KBM-7 (cell line): ENCODE data around the gene LATS2.
"Not testable (repeated sequence)": the region's sequence is repeated elsewhere in the genome, so short reads cannot be mapped to it uniquely, and the experiment has no call there.

Experiments
- DNase-seq: peaks from one replicate; pipeline ENCODE4 v3.0.0-alpha.2; 2015
- in situ Hi-C: fragments of 300-500 bp; cut with MboI; formaldehyde crosslinking; loops from 2 replicates; pipeline ENCODE4 v1.14.3; 2020; ENCODE audit warnings: low sequenced_read_pairs, low pct_unique_long_range_greater_than_20kb, mixed read lengths

LATS2 gene

GRCh38 chr13:20942938-20943559 lies 118.3 kb downstream of the LATS2 start:
- in situ Hi-C loops: no loop called here
- no peak for DNase-seq

GRCh38 chr13:20940511-20940910 lies 120.9 kb downstream of the LATS2 start:
- in situ Hi-C loops, DNase-seq: not testable (repeated sequence)

- no peak for DNase-seq
- in situ Hi-C loops: no loop called here
These were observed 121.3 kb downstream of the LATS2 start for GRCh38 chr13:20940083-20940482.

- DNase-seq: no peak
- in situ Hi-C loops: no loop called here
These were observed 121.7 kb downstream of the LATS2 start for GRCh38 chr13:20939662-20940061.

- in situ Hi-C loops: no loop called here
These were observed 123.1 kb downstream of the LATS2 start for GRCh38 chr13:20938302-20938701.

GRCh38 chr13:20927596-20928257 lies 133.7 kb downstream of the LATS2 start:
- DNase-seq: peak; percentile 21
- in situ Hi-C loops: no loop called here

More at GRCh38 chr13:20938302-20938701, 123.1 kb downstream of the LATS2 start:
- no peak for DNase-seq

- in situ Hi-C loops: not testable (repeated sequence)
These were observed 136.0 kb downstream of the LATS2 start for GRCh38 chr13:20925395-20925790.

GRCh38 chr13:20924758-20925394 lies 136.5 kb downstream of the LATS2 start:
- peak; percentile 76 for DNase-seq
- in situ Hi-C loops: loop anchor here (25.0 kb wide), 1 partner anchor 738 kb away; the partner anchor contains the start of gene GJB2

More at GRCh38 chr13:20925395-20925790, 136.0 kb downstream of the LATS2 start:
- DNase-seq: not testable (repeated sequence)

- in situ Hi-C loops: loop anchor here (25.0 kb wide), 1 partner anchor 736 kb away; the partner anchor contains the start of gene GJB2
- DNase-seq: no peak
These were observed 138.1 kb downstream of the LATS2 start for GRCh38 chr13:20923272-20923671.
